GM23338 (cell line): Measurements from ENCODE around the gene EDN2.

Source experiments
- CTCF ChIP-seq, 2 experiments: fragments of 200-600 bp in 1 of 2; sonication (generic) in 1 of 2; conservative IDR thresholded peaks; 2 replicates each; pipeline versions ENCODE4 v1.5.1 to v1.6.1; 2016 to 2017; ENCODE audit warnings: antibody characterized with exemption in 2 of 2, low read depth in 2 of 2, mild to moderate bottlenecking in 2 of 2, moderate library complexity in 1 of 2
- EZH2 ChIP-seq: fragments of 200-600 bp; sonication (generic); IDR thresholded peaks from one replicate; pipeline ENCODE4 v1.8.0; 2017; ENCODE audit warnings: antibody characterized with exemption, mild to moderate bottlenecking, low read depth; ENCODE audit not compliant: unreplicated experiment
- EZH2phosphoT487 ChIP-seq: fragments of 200-600 bp; sonication (generic); IDR thresholded peaks from one replicate; pipeline ENCODE4 v1.8.1; 2018; ENCODE audit warnings: antibody characterized with exemption; ENCODE audit not compliant: unreplicated experiment
- POLR2AphosphoS5 ChIP-seq: IDR thresholded peaks from 2 replicates; pipeline ENCODE4 v1.6.1; 2016; ENCODE audit warnings: antibody characterized with exemption, low read depth
- REST ChIP-seq: IDR thresholded peaks from one replicate; pipeline ENCODE4 v1.6.1; 2018; ENCODE audit warnings: antibody characterized with exemption; ENCODE audit not compliant: unreplicated experiment

- no peak for TF ChIP-seq CTCF (conservative IDR thresholded peaks at IDR 0.05; ENCODE audit: low read depth in 2 of 2)
- TF ChIP-seq POLR2AphosphoS5, result no peak
- no peak for TF ChIP-seq REST
- TF ChIP-seq EZH2, result no peak
- no peak for TF ChIP-seq EZH2phosphoT487
Measured at GRCh38 chr1:41481109-41481775, 3.2 kb downstream of the EDN2 start.
